Measurements from ENCODE around the gene SPRR2A.

The SPRR2A gene

GRCh38 chr1:153057375-153057774 is at the start of gene SPRR2A:
Gene SPRR2A, minus strand, starts transcription at chr1:153057512. Its CDS starts 777 bp downstream, at chr1:153056735.
- no peak within 1 kb of the TSS for H3K9ac ChIP-seq (ENCODE audit: low read length)
- H3K27me3 ChIP-seq (ENCODE audit: control insufficient read depth, insufficient read depth, low read length): no peaks in the 10 kb centered on the region
- H3K4me1 ChIP-seq (ENCODE audit: control insufficient read depth, insufficient read depth, low read length): no peaks in the 10 kb centered on the region
- H3K36me3 ChIP-seq (ENCODE audit: control insufficient read depth, insufficient read depth, low read length): no peaks in the 10 kb centered on the region
- no peaks in the 10 kb centered on the region for H3K9me3 ChIP-seq (ENCODE audit: control insufficient read depth, low read length)
- H3K4me3 ChIP-seq (ENCODE audit: low read length): no peak within 1 kb of the TSS

DNA sequence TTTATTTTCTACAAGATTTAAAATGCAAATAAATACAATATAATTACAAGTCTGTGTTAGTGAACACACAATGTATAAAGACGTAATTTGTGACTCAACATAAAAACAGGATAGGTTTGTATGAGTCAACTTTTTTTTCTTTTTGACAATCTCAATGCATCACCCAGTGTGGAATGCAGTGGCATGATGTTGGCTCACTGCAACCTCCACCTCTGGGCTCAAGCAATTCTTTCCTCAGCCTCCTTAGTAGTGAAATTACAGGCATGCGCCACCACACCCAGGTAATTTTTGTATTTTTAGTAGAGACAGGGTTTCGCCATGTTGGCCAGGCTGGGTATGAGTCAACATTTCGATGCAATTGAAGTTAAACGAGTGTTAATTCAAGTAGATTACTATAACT is 42.9 kb upstream of the SPRR2A start:
- Histone ChIP-seq H3K4me3 (ENCODE audit: low read length) (no peak overlapping the region), H3K4me1 (ENCODE audit: control insufficient read depth, insufficient read depth, low read length) (no peaks in the 10 kb centered on the region), H3K9me3 (ENCODE audit: control insufficient read depth, low read length) (no peaks in the 10 kb centered on the region), H3K9ac (ENCODE audit: low read length) (no peak overlapping the region), H3K36me3 (ENCODE audit: control insufficient read depth, insufficient read depth, low read length) (no peaks in the 10 kb centered on the region), H3K27me3 (ENCODE audit: control insufficient read depth, insufficient read depth, low read length) (no peaks in the 10 kb centered on the region)

GRCh38 chr1:153099461-153100045 is 42.2 kb upstream of the SPRR2A start:
- H3K9me3 ChIP-seq (ENCODE audit: control insufficient read depth, low read length): no peaks in the 10 kb centered on the region
- no peaks in the 10 kb centered on the region for H3K27me3 ChIP-seq (ENCODE audit: control insufficient read depth, insufficient read depth, low read length)
- H3K4me3 ChIP-seq (ENCODE audit: low read length): no peak overlapping the region
- H3K9ac ChIP-seq (ENCODE audit: low read length): no peak overlapping the region
- no peaks in the 10 kb centered on the region for H3K36me3 ChIP-seq (ENCODE audit: control insufficient read depth, insufficient read depth, low read length)
- no peaks in the 10 kb centered on the region for H3K4me1 ChIP-seq (ENCODE audit: control insufficient read depth, insufficient read depth, low read length)

DNA sequence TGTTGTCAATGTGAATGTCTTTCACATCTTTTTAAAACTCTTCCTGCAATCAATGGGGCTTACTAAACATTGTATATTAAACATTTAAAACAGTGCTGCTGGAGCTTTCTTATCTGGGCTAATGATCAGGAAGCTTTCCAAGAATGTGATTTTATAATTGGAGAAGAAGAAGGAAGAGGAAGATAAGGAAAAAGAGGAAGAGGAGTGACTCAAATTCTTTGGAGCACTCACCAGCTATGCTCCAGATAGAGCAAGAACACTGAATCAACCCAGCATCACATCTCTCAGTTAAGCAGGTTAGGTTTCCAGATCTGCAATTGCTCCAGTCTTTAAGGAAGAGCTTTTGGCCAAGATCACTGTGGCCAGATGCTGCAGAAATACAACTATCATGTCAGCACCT is 38.5 kb upstream of the SPRR2A start:
- Histone ChIP-seq H3K9me3 (ENCODE audit: control insufficient read depth, low read length) (no peaks in the 10 kb centered on the region), H3K4me3 (ENCODE audit: low read length) (no peak overlapping the region), H3K9ac (ENCODE audit: low read length) (no peak overlapping the region), H3K4me1 (ENCODE audit: control insufficient read depth, insufficient read depth, low read length) (no peaks in the 10 kb centered on the region), H3K36me3 (ENCODE audit: control insufficient read depth, insufficient read depth, low read length) (no peaks in the 10 kb centered on the region), H3K27me3 (ENCODE audit: control insufficient read depth, insufficient read depth, low read length) (no peaks in the 10 kb centered on the region)

- H3K27me3 ChIP-seq (ENCODE audit: control insufficient read depth, insufficient read depth, low read length): no peaks in the 10 kb centered on the region
- no peaks in the 10 kb centered on the region for H3K9me3 ChIP-seq (ENCODE audit: control insufficient read depth, low read length)
- H3K9ac ChIP-seq (ENCODE audit: low read length): no peak within 1 kb of the TSS
- H3K36me3 ChIP-seq (ENCODE audit: control insufficient read depth, insufficient read depth, low read length): no peaks in the 10 kb centered on the region
- H3K4me1 ChIP-seq (ENCODE audit: control insufficient read depth, insufficient read depth, low read length): no peaks in the 10 kb centered on the region
- H3K4me3 ChIP-seq (ENCODE audit: low read length): no peak within 1 kb of the TSS
Measured at GRCh38 chr1:153094426-153094825, 37.1 kb upstream of the SPRR2A start, which contains the start of gene SPRR2E. Gene SPRR2E, minus strand, starts transcription at chr1:153094526. Its CDS starts 775 bp downstream, at chr1:153093751.

- H3K9me3 ChIP-seq (ENCODE audit: control insufficient read depth, low read length): no peaks in the 10 kb centered on the region
- H3K27me3 ChIP-seq (ENCODE audit: control insufficient read depth, insufficient read depth, low read length): no peaks in the 10 kb centered on the region
- no peak overlapping the region for H3K9ac ChIP-seq (ENCODE audit: low read length)
Measured at GRCh38 chr1:153087652-153088051, 30.3 kb upstream of the SPRR2A start.

DNA sequence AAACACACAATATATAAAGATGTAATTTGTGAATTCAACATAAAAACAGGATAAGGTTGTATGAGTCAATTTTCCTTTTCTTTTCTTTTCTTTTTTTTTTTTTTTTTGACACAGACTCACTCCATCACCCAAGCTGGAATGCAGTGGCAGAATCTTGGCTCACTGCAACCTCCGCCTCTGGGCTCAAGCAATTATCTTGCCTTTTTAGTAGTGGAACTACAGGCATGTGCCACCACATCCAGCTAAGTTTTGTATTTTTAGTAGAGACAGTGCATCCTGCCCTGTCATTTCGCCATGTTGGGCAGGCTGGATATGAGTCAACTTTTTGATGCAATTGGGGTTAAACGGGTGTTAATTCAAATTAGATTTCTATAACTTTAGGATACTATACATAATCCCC is 24.4 kb upstream of the SPRR2A start:
- no peaks in the 10 kb centered on the region for H3K9me3 ChIP-seq (ENCODE audit: control insufficient read depth, low read length)
- no peaks in the 10 kb centered on the region for H3K36me3 ChIP-seq (ENCODE audit: control insufficient read depth, insufficient read depth, low read length)
- no peak overlapping the region for H3K4me3 ChIP-seq (ENCODE audit: low read length)
- H3K27me3 ChIP-seq (ENCODE audit: control insufficient read depth, insufficient read depth, low read length): no peaks in the 10 kb centered on the region
- H3K4me1 ChIP-seq (ENCODE audit: control insufficient read depth, insufficient read depth, low read length): no peaks in the 10 kb centered on the region
- H3K9ac ChIP-seq (ENCODE audit: low read length): no peak overlapping the region

More at GRCh38 chr1:153087652-153088051, 30.3 kb upstream of the SPRR2A start:
- H3K4me3 ChIP-seq (ENCODE audit: low read length): no peak overlapping the region
- no peaks in the 10 kb centered on the region for H3K36me3 ChIP-seq (ENCODE audit: control insufficient read depth, insufficient read depth, low read length)
- no peaks in the 10 kb centered on the region for H3K4me1 ChIP-seq (ENCODE audit: control insufficient read depth, insufficient read depth, low read length)

DNA sequence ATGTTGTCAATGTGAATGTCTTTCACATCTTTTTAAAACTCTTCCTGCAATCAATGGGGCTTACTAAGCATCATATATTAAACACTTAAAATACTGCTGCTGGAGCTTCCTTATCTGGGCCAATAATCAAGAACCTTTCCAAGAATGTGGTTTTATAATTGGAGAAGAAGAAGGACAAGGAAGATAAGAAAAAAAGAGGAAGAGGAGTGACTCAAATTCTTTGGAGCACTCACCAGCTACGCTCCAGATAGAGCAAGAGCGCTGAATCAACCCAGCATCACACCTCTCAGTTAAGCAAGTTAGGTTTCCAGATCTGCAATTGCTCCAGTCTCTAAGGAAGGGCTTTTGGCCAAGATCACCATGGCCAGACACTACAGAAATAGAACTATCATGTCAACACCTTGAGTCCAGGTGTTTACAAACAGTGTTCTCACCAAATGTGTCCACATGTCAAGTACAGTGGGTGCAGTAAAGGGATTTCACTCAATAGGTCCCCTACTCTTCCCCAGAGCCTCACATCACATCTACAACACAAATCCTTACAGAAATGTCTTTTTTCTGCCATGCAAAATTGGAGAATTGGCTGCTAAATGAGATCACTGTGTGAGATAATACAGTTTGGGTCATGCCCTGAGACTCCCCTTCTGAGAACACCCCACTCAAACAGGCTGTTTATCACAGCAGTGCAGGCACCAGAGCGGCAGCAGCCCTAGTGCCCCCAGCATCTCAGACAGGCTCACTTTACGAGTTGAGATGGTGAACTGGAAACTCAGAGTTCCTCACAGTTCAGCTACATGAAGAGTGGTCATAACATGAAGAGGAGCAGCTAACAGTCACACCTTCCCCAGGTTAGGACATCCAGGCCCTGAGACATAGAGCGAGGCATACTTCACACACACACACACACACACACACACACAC is 15.8 kb upstream of the SPRR2A start:
- H3K4me1 ChIP-seq (ENCODE audit: control insufficient read depth, insufficient read depth, low read length): no peaks in the 10 kb centered on the region
- H3K9me3 ChIP-seq (ENCODE audit: control insufficient read depth, low read length): no peaks in the 10 kb centered on the region
- H3K36me3 ChIP-seq (ENCODE audit: control insufficient read depth, insufficient read depth, low read length): no peaks in the 10 kb centered on the region
- no peak overlapping the region for H3K4me3 ChIP-seq (ENCODE audit: low read length)
- H3K27me3 ChIP-seq (ENCODE audit: control insufficient read depth, insufficient read depth, low read length): no peaks in the 10 kb centered on the region
- H3K9ac ChIP-seq (ENCODE audit: low read length): no peak overlapping the region

DNA sequence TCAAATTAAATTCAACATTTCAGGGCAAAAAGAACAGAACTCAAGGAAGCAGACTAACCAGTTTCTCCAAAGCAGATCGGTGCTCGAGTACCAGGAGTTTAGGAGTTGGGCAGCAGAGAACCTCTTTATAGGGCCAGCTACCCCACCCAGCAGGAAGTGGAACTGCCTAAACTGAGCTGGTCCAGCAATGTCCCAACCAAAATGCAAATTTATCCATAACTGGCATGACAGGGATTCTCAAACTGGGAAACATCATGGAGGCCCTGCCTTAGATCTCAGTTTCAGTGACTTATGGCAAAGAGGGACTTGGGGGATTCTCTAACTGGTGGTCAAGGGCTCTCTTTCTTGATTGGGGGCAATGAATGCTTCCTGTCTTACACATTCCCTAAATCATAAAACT is 14.2 kb upstream of the SPRR2A start, which contains the start of gene SPRR2B:
SPRR2B (minus strand) TSS at position 101 of the 400 bp plus-strand sequence. CDS start 772 bp downstream, outside the sequence.
- no peak within 1 kb of the TSS for H3K9ac ChIP-seq (ENCODE audit: low read length)
- H3K4me1 ChIP-seq (ENCODE audit: control insufficient read depth, insufficient read depth, low read length): no peaks in the 10 kb centered on the region
- no peaks in the 10 kb centered on the region for H3K36me3 ChIP-seq (ENCODE audit: control insufficient read depth, insufficient read depth, low read length)
- no peaks in the 10 kb centered on the region for H3K9me3 ChIP-seq (ENCODE audit: control insufficient read depth, low read length)
- H3K4me3 ChIP-seq (ENCODE audit: low read length): no peak within 1 kb of the TSS
- no peaks in the 10 kb centered on the region for H3K27me3 ChIP-seq (ENCODE audit: control insufficient read depth, insufficient read depth, low read length)

DNA sequence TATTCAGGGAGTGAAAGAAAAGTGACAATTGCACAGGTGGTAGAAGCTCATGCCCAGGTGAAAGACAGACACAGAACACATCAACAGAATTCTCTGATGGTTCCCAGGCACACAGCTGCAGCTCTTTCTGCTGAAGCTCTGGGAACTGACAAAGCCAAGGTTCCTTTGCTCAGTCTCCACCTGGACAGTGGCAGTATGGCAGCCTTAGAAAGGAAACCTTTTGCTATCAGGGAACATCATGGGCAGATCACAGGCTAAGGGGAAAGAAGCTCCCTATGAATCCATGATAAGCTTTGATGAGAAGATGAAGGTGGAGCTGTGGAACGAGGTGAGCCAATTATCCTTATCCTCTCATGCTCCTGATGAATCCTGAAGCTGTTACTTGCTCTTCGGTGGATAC is 12.9 kb upstream of the SPRR2A start:
- Histone ChIP-seq H3K36me3 (ENCODE audit: control insufficient read depth, insufficient read depth, low read length) (no peaks in the 10 kb centered on the region), H3K9me3 (ENCODE audit: control insufficient read depth, low read length) (no peaks in the 10 kb centered on the region), H3K4me3 (ENCODE audit: low read length) (no peak overlapping the region), H3K27me3 (ENCODE audit: control insufficient read depth, insufficient read depth, low read length) (no peaks in the 10 kb centered on the region), H3K4me1 (ENCODE audit: control insufficient read depth, insufficient read depth, low read length) (no peaks in the 10 kb centered on the region), H3K9ac (ENCODE audit: low read length) (no peak overlapping the region)

DNA sequence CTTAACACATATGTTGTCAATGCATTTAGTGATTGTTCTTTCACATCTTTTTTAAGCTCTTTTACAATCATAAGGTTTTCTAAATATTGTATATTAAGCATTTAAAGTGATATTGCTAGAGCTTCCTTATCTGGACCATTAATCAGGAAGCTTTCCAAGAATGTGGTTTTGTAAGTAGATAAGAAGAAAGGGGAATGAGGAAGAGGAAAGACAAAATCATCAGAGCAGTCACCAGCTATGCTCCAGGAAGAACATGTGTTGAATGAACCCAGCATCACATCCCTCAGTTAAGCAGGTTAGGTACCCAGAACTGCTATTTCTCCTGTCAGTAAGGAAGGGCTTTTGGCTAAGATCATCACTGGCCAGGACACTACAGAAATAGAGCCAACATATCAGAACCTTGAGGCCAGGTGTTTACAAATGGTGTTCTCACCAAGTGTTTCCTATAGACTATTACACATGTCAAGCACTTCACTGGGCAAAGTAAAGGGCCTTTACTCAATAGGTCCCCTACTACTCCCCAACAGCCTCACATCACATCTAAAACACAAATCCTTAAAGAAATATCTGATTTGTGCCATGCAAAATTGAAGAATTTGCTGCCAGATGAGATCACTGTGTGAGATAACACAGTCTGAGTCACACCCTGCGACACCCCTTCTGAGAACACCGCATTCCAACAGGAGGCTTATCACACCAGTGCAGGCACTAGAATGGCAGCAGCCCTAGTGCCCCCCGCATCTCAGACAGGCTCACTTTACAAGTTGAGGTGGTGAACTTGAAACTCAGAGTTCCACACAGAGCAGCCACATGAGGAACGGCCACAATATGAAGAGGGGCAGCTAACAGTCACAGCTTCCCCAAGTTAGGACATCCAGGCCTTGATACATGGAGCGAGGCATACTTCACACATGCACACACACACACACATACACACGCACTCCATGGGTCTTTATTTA is 1.8 kb upstream of the SPRR2A start:
- Histone ChIP-seq H3K4me1 (ENCODE audit: control insufficient read depth, insufficient read depth, low read length) (no peaks in the 10 kb centered on the region), H3K9me3 (ENCODE audit: control insufficient read depth, low read length) (no peaks in the 10 kb centered on the region), H3K4me3 (ENCODE audit: low read length) (no peak overlapping the region), H3K36me3 (ENCODE audit: control insufficient read depth, insufficient read depth, low read length) (no peaks in the 10 kb centered on the region), H3K27me3 (ENCODE audit: control insufficient read depth, insufficient read depth, low read length) (no peaks in the 10 kb centered on the region), H3K9ac (ENCODE audit: low read length) (no peak overlapping the region)

Measured in mucosa of stomach (tissue), 1 donor.